ENCODE measurements around the gene RFX2. TPM values are rescaled to one million over a fixed set of nuclear protein-coding genes. Genes with fewer than 3 reads are reported as not detected.

Gene RFX2
- total and polyA plus RNA-seq, 9 of the 15 experiments (the other 6 are each of a cell fraction or from before 2014, with no cell fraction given): 3.6 to 18.7 (median 8.7) TPM

DNA sequence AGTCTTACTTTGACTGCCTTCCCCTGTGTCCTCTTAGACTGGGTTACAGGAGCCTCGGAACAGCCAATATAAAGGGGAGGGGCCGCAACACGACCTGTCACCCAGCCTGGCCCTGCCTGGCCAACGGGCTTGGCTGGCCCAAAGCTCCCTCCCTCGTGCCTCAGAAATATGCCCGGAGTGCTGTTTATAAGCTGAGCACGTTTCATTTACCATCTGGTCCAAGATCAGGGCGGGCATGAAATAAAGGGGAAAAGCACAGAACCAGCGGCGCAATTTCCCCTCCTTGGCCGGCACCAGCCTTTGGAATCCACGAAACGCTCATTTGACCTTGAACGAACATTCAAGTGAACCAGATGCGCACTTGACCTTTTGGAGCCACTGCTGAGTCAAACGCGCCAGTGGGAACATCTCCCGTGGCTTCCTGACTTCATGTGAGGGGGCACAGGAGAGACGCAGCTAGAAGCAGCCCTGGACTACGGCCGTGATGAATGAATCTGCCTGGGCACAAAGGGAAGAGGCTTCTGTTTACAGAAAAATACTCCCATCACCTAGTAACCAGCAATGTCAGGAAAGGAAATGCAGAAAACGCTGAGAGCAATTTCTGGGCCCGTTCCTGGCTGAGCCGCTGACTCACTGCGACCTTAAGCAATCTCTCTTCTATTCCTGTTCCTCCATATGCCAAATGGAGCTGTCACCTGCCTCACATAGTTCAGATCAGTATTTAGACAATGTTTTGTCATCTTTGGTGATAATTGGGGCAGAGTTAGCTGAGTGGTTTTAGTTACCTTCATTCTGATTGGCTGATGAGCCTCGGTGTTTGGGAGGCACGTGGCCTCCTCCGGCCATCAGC lies 53.3 kb downstream of the RFX2 start (continued):
- peak; percentile 79 for TF ChIP-seq FOSL1 (tag; conservative IDR thresholded peaks at IDR 0.05)
- TF ChIP-seq ZNF551 (CRISPR knock-in tag; IDR thresholded peaks at IDR 0.05): no peak
- TF ChIP-seq, protein P1, sequence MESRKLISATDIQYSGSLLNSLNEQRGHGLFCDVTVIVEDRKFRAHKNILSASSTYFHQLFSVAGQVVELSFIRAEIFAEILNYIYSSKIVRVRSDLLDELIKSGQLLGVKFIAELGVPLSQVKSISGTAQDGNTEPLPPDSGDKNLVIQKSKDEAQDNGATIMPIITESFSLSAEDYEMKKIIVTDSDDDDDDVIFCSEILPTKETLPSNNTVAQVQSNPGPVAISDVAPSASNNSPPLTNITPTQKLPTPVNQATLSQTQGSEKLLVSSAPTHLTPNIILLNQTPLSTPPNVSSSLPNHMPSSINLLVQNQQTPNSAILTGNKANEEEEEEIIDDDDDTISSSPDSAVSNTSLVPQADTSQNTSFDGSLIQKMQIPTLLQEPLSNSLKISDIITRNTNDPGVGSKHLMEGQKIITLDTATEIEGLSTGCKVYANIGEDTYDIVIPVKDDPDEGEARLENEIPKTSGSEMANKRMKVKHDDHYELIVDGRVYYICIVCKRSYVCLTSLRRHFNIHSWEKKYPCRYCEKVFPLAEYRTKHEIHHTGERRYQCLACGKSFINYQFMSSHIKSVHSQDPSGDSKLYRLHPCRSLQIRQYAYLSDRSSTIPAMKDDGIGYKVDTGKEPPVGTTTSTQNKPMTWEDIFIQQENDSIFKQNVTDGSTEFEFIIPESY (CRISPR knock-in tag; IDR thresholded peaks at IDR 0.05): peak; percentile 85
- peak; percentile 48; the same call in 1 of the 2 replicates for TF ChIP-seq C11orf30 (IDR thresholded peaks at IDR 0.05; ENCODE audit: low read depth)
- TF ChIP-seq CEBPG (CRISPR knock-in tag; IDR thresholded peaks at IDR 0.05): peak; percentile 83
- peak; percentile 82 to 91 for TF ChIP-seq CEBPG (tag; conservative IDR thresholded peaks at IDR 0.05 in 1 of 2, IDR thresholded peaks at IDR 0.05 in 1 of 2)
- no peak for TF ChIP-seq SNIP1 (IDR thresholded peaks at IDR 0.05; ENCODE audit: low read depth)
- TF ChIP-seq ZNF12 (CRISPR knock-in tag; IDR thresholded peaks at IDR 0.05): no peak
- TF ChIP-seq ARID1B (IDR thresholded peaks at IDR 0.05): peak; percentile 29; the same call in 1 of the 2 replicates
- no peak for TF ChIP-seq ETV6 (IDR thresholded peaks at IDR 0.05; ENCODE audit: borderline replicate concordance in 1 of 2, low read depth in 2 of 2, low read length in 1 of 2)
- TF ChIP-seq ETV6 (CRISPR knock-in tag; IDR thresholded peaks at IDR 0.05; ENCODE audit: borderline replicate concordance): no peak
- TF ChIP-seq FOS (IDR thresholded peaks at IDR 0.05; ENCODE audit: extremely low read depth, insufficient read length): no peak
- 0 out of 2 replicates have a peak, but pooled peaks have one; percentile 53 for TF ChIP-seq SOX6 (IDR thresholded peaks at IDR 0.05)
- peak; percentile 71; the same call in 1 of the 2 replicates for TF ChIP-seq FOXJ3 (CRISPR knock-in tag; IDR thresholded peaks at IDR 0.05)
- peak; percentile 13; the same call in 1 of the 2 replicates for TF ChIP-seq TEAD4 (IDR thresholded peaks at IDR 0.05; ENCODE audit: low read length)
- no peak for TF ChIP-seq TEAD4 (CRISPR knock-in tag; IDR thresholded peaks at IDR 0.05; ENCODE audit: borderline replicate concordance)
- TF ChIP-seq DPF2 (IDR thresholded peaks at IDR 0.05): 0 out of 2 replicates have a peak, but pooled peaks have one; percentile 61
- peak; percentile 77; the same call in 1 of the 2 replicates for TF ChIP-seq JUND (IDR thresholded peaks at IDR 0.05; ENCODE audit: borderline replicate concordance, low read depth, low read length)
- TF ChIP-seq JUND (tag; IDR thresholded peaks at IDR 0.05; ENCODE audit: borderline replicate concordance, low read depth, low read length): peak; percentile 38; the same call in 1 of the 3 replicates
- TF ChIP-seq, protein P2, sequence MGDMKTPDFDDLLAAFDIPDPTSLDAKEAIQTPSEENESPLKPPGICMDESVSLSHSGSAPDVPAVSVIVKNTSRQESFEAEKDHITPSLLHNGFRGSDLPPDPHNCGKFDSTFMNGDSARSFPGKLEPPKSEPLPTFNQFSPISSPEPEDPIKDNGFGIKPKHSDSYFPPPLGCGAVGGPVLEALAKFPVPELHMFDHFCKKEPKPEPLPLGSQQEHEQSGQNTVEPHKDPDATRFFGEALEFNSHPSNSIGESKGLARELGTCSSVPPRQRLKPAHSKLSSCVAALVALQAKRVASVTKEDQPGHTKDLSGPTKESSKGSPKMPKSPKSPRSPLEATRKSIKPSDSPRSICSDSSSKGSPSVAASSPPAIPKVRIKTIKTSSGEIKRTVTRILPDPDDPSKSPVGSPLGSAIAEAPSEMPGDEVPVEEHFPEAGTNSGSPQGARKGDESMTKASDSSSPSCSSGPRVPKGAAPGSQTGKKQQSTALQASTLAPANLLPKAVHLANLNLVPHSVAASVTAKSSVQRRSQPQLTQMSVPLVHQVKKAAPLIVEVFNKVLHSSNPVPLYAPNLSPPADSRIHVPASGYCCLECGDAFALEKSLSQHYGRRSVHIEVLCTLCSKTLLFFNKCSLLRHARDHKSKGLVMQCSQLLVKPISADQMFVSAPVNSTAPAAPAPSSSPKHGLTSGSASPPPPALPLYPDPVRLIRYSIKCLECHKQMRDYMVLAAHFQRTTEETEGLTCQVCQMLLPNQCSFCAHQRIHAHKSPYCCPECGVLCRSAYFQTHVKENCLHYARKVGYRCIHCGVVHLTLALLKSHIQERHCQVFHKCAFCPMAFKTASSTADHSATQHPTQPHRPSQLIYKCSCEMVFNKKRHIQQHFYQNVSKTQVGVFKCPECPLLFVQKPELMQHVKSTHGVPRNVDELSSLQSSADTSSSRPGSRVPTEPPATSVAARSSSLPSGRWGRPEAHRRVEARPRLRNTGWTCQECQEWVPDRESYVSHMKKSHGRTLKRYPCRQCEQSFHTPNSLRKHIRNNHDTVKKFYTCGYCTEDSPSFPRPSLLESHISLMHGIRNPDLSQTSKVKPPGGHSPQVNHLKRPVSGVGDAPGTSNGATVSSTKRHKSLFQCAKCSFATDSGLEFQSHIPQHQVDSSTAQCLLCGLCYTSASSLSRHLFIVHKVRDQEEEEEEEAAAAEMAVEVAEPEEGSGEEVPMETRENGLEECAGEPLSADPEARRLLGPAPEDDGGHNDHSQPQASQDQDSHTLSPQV (IDR thresholded peaks at IDR 0.05): peak; percentile 83
- TF ChIP-seq EP300 (IDR thresholded peaks at IDR 0.05; ENCODE audit: low read length): no peak
- TF ChIP-seq ZNF717 (CRISPR knock-in tag; IDR thresholded peaks at IDR 0.05): no peak
- no peak for TF ChIP-seq SREBF2 (CRISPR knock-in tag; IDR thresholded peaks at IDR 0.05)
- no peak for TF ChIP-seq SMC3 (conservative IDR thresholded peaks at IDR 0.05; ENCODE audit: insufficient read depth, low read depth, low read length)
